ENCODE results near the gene IMPDH1.

IMPDH1 gene

GRCh38 chr7:128385988-128386925, 23.5 kb downstream of the IMPDH1 start:
- POLR2A ChIA-PET (ENCODE audit: low non-redundant PET), result no interaction called here
- TF ChIP-seq, protein P1, sequence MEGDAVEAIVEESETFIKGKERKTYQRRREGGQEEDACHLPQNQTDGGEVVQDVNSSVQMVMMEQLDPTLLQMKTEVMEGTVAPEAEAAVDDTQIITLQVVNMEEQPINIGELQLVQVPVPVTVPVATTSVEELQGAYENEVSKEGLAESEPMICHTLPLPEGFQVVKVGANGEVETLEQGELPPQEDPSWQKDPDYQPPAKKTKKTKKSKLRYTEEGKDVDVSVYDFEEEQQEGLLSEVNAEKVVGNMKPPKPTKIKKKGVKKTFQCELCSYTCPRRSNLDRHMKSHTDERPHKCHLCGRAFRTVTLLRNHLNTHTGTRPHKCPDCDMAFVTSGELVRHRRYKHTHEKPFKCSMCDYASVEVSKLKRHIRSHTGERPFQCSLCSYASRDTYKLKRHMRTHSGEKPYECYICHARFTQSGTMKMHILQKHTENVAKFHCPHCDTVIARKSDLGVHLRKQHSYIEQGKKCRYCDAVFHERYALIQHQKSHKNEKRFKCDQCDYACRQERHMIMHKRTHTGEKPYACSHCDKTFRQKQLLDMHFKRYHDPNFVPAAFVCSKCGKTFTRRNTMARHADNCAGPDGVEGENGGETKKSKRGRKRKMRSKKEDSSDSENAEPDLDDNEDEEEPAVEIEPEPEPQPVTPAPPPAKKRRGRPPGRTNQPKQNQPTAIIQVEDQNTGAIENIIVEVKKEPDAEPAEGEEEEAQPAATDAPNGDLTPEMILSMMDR (conservative IDR thresholded peaks at IDR 0.05; ENCODE audit: low read depth), result no peak
- DNase-seq (ENCODE audit: low spot score), result no peak
- CTCF ChIA-PET, result interaction anchor here (0.6 to 4.8 kb wide), 5 partner anchors 11 to 69 kb away, joined by 3 to 87 read pairs (median 4); no protein-coding TSS in a partner anchor
- 0 out of 2 replicates have a peak overlapping the region, but pooled peaks have one; percentile 10 for H3K27ac ChIP-seq

DNA sequence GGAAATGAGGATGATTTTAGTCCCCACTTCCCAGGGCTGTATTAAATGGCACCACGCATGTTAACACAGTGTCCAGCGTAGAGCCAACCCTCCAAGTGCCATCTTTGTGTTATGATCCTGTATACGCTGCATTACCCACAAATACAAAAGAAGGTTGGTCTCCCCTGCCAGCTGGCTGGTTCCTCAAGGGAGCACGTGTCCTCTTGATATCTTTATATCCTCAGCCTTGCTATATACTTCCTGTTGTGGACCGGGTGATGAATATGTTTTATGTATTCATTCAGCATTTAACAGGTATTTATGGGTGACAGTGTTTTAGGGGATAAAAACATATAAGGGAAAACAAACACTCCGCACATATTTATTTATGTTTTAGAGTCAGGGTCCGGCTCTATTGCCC, 25.1 kb downstream of the IMPDH1 start:
- TF ChIP-seq, protein P1 (conservative IDR thresholded peaks at IDR 0.05; ENCODE audit: low read depth), result no peak
- ChIA-PET POLR2A (ENCODE audit: low non-redundant PET) (no interaction called here), CTCF (interaction anchor here (0.5 to 4.3 kb wide), 3 partner anchors 32 to 399 kb away, joined by 3 to 23 read pairs (median 3); no protein-coding TSS in a partner anchor)
- no peak for DNase-seq (ENCODE audit: low spot score)
- no peak overlapping the region for H3K27ac ChIP-seq

GRCh38 chr7:128383776-128384175, 26.0 kb downstream of the IMPDH1 start:
- no peak for DNase-seq (ENCODE audit: low spot score)
- TF ChIP-seq, protein P1 (conservative IDR thresholded peaks at IDR 0.05; ENCODE audit: low read depth), result no peak
- ChIA-PET POLR2A (ENCODE audit: low non-redundant PET) (interaction anchor here (0.6 kb wide), 1 partner anchor 24 kb away, joined by 6 read pairs; no protein-coding TSS in a partner anchor), CTCF (interaction anchor here (4.3 kb wide), 1 partner anchor 36 kb away, joined by 23 read pairs; no protein-coding TSS in a partner anchor)
- H3K27ac ChIP-seq, result peak overlapping the region; percentile 59

GRCh38 chr7:128381161-128381821, 28.5 kb downstream of the IMPDH1 start:
- DNase-seq (ENCODE audit: low spot score), result peak; percentile 71
- ChIA-PET POLR2A (ENCODE audit: low non-redundant PET) (no interaction called here), CTCF (interaction anchor here (0.6 to 4.3 kb wide), 7 partner anchors 10 to 275 kb away, joined by 3 to 23 read pairs (median 3); no protein-coding TSS in a partner anchor)
- TF ChIP-seq, protein P1 (conservative IDR thresholded peaks at IDR 0.05; ENCODE audit: low read depth), result peak; percentile 84
- peak overlapping the region; percentile 80 for H3K27ac ChIP-seq

DNA sequence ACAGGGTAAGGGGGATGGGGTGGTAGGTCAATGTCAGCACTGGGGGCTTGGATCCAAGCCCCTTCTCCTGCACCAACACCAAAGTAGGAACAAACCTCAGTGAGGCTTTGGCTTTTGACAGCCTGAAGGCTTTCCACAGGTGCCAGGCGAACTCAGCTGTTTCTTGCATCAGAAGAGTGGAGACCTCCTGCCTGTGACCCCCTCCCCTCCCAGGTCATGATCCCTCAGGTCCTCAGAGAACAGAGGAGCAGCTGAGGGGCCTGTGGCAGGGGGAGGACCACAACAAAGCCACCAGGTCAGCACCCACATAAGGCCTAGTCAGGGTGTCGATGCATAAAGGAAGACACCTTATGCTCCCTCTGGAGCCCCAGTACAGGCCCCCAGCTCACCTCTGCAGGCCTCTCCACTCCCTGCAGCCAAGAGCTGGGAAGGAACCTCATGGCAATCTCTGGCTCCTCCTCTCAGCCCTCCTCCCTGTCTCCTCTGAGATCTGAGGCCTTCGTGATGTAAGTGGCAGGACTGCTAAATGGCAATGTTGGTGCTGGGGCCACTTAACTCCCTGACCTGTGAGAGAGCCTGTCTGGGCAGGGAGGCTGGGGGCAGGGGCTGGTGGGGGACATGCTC, 29.2 kb downstream of the IMPDH1 start:
- no peak for DNase-seq (ENCODE audit: low spot score)
- TF ChIP-seq, protein P1 (conservative IDR thresholded peaks at IDR 0.05; ENCODE audit: low read depth), result no peak
- POLR2A ChIA-PET (ENCODE audit: low non-redundant PET), result no interaction called here
- CTCF ChIA-PET, result interaction anchor here (0.6 to 4.3 kb wide), 3 partner anchors 24 to 36 kb away, joined by 3 to 23 read pairs (median 3); no protein-coding TSS in a partner anchor
- peak overlapping the region; percentile 80 for H3K27ac ChIP-seq
